GM21576 (cell line): ENCODE measurements around the gene OR2S2.

Experiments used
- ATAC-seq: cut with Tn5 transposase; IDR thresholded peaks from one replicate; pipeline ENCODE4 v1.9.1; 2021; ENCODE audit warnings: mild to moderate bottlenecking, moderate library complexity; ENCODE audit not compliant: unreplicated experiment

Gene OR2S2

GRCh38 chr9:35962126-35962906, 4.4 kb upstream of the OR2S2 start:
- no peak for ATAC-seq

- no peak for ATAC-seq
Observed at GRCh38 chr9:35960039-35960655, 2.2 kb upstream of the OR2S2 start.

GRCh38 chr9:35956651-35957050, 1.3 kb downstream of the OR2S2 start:
- no peak for ATAC-seq

GRCh38 chr9:35954942-35955546, 2.9 kb downstream of the OR2S2 start:
- no peak for ATAC-seq

- ATAC-seq, result no peak
Observed at GRCh38 chr9:35952526-35953191, 5.3 kb downstream of the OR2S2 start.

GRCh38 chr9:35951736-35952135, 6.2 kb downstream of the OR2S2 start:
- ATAC-seq, result no peak

- no peak for ATAC-seq
Observed at GRCh38 chr9:35948901-35949318, 9.0 kb downstream of the OR2S2 start.

- ATAC-seq, result no peak
Observed at GRCh38 chr9:35948451-35948850, 9.5 kb downstream of the OR2S2 start.

- no peak for ATAC-seq
Observed at GRCh38 chr9:35945341-35946018, 12.5 kb downstream of the OR2S2 start.

GRCh38 chr9:35944841-35945240, 13.1 kb downstream of the OR2S2 start:
- no peak for ATAC-seq

- no peak for ATAC-seq
Observed at GRCh38 chr9:35944173-35944572, 13.8 kb downstream of the OR2S2 start.

GRCh38 chr9:35942286-35942685, 15.7 kb downstream of the OR2S2 start:
- no peak for ATAC-seq

GRCh38 chr9:35940458-35941407, 17.2 kb downstream of the OR2S2 start:
- ATAC-seq, result no peak

- no peak for ATAC-seq
Observed at GRCh38 chr9:35939679-35940250, 18.2 kb downstream of the OR2S2 start.

GRCh38 chr9:35938474-35939356, 19.2 kb downstream of the OR2S2 start:
- ATAC-seq, result no peak

GRCh38 chr9:35937227-35937626, 20.7 kb downstream of the OR2S2 start:
- no peak for ATAC-seq

- no peak for ATAC-seq
Observed at GRCh38 chr9:35935755-35936509, 22.0 kb downstream of the OR2S2 start.

- no peak for ATAC-seq
Observed at GRCh38 chr9:35935261-35935660, 22.7 kb downstream of the OR2S2 start.
